GM10847 (cell line): Measurements from ENCODE around the gene CHST2.

Experiments
- POLR2A ChIP-seq: IDR thresholded peaks from 2 replicates; pipeline ENCODE4 v1.6.1; 2011; ENCODE audit not compliant: insufficient read length; ENCODE audit errors: extremely low read depth

The CHST2 gene

DNA sequence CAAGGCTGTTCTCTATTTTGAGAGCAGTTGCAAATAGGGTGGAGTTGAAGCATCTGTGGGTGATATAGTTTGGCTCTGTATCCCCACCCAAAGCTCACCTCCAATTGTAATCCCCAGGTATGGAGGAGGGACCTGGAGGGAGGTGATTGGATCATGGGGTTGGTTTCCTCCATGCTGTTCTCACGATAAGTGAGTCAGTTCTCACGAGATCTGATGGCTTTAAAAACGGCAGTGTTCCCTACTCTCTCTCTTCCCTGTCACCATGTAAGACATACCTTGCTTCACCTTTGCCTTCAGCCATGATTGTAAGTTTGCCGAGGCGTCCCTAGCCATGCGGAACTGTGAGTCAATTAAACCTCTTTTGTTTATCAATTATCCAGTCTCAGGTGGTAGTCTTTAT, 21.0 kb downstream of the CHST2 start:
- TF ChIP-seq POLR2A = no peak

DNA sequence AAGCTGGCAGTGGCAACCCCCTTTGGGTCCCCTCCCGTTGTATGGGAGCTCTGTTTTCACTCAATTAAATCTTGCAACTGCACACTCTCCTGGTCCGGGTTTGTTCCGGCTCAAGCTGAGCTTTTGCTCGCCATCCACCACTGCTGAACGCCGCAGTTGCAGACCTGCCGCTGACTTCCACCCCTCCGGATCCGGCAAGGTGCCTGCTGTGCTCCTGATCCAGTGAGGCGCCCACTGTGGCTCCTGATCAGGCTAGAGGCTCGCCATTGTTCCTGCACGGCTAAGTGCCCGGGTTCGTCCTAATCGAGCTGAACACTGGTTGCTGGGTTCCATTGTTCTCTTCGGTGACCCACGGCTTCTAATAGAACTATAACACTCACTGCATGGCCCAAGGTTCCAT, 22.8 kb downstream of the CHST2 start:
- TF ChIP-seq POLR2A = no peak

- TF ChIP-seq POLR2A = no peak
Observed at GRCh38 chr3:143145906-143146305, 26.3 kb downstream of the CHST2 start.

- no peak for TF ChIP-seq POLR2A
Observed at GRCh38 chr3:143146486-143147274, 27.1 kb downstream of the CHST2 start.

DNA sequence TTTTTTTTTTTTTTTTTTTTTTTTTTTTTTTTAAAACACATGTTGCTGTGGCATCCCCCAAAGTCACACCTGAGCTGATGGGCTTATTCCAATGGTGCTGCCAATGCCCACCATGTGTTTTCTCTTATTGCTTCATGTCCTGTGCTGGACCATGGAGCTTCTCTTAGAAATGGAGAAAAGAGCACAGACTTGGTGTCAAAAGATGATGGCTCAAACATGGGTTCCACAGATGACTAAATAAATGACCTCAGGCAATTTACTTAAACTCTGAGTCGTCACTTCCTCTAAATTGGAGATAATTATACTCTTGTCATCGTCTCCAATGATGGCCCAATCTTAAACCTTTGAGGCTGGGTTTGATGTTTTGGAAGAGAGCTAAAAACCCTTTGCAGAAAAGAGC, 28.1 kb downstream of the CHST2 start:
- no peak for TF ChIP-seq POLR2A

- no peak for TF ChIP-seq POLR2A
Observed at GRCh38 chr3:143150071-143150470, 30.5 kb downstream of the CHST2 start.

DNA sequence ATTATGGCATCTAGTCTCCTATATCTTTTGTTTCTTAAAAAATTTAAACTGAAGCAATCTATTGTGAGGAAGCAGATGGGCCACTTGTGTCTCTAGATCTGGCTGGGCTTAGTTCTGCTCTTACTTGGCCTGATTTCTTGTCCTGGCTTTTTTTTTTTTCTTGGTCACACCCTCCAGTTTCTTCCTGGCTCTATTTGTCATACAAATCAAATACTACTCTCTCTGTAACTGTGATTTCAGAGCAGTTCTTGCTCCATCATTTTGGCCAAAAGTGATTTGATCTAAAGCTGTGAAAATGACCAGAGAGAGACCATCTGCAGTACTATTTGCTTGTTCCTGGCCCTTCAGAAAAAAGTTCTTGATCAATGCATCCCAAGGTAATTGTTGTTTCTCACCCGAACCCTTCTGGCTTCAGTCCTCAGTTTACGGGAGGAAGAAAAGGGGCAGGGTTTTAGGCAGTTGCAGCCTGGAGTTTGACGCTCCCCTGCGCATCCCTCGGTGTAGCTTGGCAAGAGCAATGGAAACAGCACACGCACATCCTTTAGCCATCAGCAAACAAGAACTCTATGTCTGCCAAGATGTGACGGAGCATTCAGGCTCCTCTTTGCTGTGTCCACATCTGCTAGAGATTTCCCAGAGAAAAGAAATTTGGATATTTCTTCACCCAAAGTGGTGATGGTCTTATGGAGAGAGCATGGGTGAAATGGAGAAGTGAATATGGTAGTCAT, 31.6 kb downstream of the CHST2 start:
- no peak for TF ChIP-seq POLR2A

- no peak for TF ChIP-seq POLR2A
Observed at GRCh38 chr3:143152043-143152442, 32.5 kb downstream of the CHST2 start.

DNA sequence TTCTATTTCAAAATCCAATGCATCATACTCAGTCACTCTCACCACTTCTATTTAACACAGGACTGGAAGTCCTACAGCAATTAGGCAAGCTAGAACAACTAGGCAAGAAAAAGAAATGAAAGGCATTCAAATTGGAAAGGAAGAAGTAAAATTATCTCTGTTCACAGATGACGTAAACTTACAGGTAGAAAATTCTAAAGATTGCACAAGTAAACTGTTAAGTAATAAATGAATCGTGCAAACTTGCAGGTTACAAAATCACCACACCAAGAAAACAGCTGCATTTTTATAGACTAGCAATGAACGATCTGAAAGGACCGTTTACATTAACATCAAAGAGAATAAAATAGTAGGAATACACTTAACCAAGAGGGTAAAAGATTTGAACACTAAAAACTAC, 36.2 kb downstream of the CHST2 start:
- TF ChIP-seq POLR2A = no peak

DNA sequence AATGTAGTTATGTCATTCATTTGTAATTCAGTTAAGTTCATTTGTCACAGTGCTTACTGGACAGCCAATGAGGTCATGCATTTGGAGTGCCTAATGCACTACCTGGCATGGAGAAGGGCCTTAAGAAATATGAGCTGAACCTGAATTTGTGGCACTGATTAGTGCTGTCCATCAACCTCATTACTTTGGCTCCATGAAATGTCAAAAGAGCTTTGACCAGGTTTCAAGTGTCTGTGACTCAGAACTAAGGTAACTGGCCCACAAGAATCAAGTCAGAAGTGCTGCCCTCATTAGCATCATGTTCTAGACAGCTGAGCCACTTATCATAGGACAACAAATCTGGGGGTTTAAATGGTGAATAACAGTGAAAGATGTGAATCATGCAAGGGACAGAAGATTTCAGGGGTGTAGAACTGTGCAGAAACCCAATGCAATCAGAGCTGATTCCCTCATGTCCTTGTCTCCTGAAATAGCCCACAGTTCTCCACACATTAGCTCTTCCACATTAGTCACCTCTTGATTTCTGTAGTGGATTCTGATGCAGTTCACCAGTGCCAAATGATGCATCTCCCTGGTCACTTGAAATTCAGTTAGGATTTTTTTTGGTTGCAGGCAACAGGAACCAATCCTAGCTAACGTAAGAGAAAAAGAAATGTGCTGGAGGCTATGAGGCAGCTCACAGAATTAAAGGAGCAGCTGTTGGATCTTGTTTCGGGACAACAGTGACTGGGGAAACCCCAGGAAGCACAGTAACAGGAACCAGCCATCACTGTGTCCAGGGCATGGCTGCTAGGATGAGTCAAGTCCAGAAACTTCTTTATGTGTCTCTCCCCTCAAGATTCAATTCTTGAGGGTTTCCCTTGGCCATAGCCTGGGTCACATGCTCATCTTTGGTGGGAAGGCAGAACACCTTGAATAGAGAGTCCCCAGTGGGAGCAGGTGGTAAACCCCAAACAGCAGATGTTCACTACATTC, 38.7 kb downstream of the CHST2 start:
- TF ChIP-seq POLR2A = no peak

GRCh38 chr3:143160437-143160836, 40.9 kb downstream of the CHST2 start:
- TF ChIP-seq POLR2A = no peak

DNA sequence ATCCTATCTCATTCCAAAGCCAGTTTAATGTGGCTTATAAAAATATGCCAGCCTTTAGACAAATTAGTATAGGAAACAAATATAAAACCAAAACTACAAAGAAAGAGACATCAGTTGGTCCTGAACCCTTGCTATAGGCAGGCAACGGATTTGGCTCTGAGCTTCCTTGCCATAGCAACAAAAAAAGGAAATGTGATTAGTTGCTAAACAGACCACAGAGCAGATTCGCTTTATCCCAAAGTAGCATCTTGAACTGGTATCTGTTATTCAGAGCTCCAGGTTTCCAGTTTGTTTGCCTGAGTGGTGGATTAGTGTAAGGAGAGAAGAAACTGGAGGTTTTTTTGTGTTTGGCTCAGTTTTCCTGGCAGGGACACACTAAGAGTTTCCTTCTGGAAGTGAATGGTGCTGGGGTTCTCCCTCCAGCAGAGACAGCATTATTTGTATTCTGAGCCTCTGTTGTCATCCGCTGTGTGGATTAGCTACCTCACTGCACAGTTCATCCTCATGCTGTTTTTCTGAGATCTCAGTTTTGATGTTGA, 44.1 kb downstream of the CHST2 start:
- no peak for TF ChIP-seq POLR2A

DNA sequence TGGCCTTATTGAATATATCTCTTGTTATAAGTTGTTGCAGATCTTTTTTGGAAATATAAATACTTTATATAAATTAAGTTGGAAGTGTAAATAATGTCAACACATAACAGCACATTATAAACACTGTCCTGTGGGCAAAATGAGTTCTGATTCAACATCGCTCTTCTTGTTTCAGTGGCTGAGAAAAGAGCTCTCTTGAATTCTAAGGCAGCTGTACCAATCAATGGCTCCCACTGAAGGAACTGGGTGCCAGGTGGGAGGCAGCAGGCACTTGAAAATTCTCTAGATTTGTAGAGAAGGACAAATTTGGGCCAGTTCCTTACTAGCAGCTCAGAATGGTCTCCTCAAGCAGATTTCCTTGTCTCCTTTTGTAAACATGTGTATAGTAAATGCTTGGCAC, 45.6 kb downstream of the CHST2 start:
- no peak for TF ChIP-seq POLR2A

DNA sequence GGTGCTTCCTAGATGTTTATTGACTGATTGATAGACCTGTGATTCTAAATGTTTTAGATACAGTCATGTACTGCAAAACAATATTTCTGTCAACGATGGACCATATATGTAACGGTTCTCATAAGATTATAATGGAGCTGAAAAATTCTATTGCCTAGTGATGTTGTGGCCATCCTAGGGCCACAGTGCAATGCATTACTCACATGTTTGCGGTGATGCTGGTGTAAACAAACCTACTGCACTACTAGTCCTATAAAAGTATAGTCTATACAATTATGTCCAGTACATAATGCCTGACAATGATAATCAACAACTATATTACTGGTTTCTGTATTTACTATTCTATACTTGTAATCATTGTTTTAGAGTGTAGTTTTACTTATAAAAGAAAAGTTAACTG, 46.8 kb downstream of the CHST2 start:
- no peak for TF ChIP-seq POLR2A
